ENCODE results near the gene SPIRE1.
"Not testable (repeated sequence)": the region's sequence is repeated elsewhere in the genome, so short reads cannot be mapped to it uniquely, and the experiment has no call there.

SPIRE1 gene

DNA sequence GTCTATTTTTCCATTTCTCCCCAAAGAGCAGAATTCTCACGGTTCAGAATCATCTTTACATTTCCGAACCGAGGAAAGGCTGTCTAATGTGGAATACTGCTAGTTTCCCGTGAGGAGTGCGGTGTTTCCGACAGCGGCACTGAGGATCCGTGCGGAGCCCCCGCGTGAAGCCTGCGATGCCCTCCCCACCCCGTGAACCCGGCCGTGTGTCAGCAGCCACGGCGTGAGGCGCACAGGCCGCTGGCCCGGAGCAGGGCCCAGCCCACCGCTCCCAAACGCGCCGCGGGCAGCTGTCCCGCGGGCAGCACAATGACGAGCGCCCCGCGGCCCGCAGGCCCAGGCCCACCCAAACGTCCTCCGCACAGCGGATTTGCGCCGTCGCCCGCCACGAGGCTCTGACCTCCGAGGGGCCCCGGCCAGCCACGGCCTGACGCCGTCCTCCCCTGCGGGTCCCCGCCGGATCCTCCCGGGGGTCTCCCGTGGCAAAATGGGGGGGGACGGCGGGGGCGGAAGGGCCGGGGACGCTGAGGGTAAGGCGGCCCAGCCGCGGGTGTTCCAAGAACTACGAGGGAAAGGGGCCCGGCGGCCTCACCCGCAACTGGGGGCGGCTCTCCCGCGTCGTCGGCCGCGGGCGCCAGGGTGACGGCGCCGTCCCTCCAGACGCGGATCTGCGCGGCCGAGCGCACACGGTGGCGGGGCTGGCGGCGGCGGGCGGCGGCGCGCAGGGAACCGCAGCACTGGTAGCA, 796 bp downstream of the SPIRE1 start:
- Mint-ChIP-seq H3K4me3 (peak overlapping the region; percentile 56 to 78), H3K9me3 (no peaks in the 10 kb centered on the region), H3K4me1 (peaks cover 19% of the 10 kb centered on the region), H3K27ac (peak overlapping the region in 1 of 2 donors; percentile 42), H3K27me3 (peaks cover 48% of the 10 kb centered on the region)
- DNase-seq (peak; percentile 15 to 27), ATAC-seq (peak; percentile 72)

DNA sequence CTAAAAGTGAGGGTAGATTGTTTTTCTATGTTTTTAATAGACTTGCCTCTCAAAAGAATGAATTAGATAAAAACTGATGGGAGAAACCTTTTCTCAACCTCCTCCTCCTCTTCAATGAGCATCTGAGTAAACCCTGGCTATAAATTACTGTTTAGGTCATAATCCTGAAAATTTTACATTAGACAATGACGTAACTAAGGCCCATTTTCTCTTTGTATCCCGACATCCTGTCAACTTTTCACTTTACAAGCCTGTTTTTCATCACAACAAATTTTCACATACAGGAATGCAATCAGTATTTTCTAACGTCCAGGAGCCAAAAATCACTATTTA, 1.3 kb downstream of the SPIRE1 start:
- H3K4me1 Mint-ChIP-seq = peaks cover 19% of the 10 kb centered on the region
- no peaks in the 10 kb centered on the region for H3K9me3 Mint-ChIP-seq
- no peak for ATAC-seq
- H3K27me3 Mint-ChIP-seq = peaks cover 52% of the 10 kb centered on the region
- H3K27ac Mint-ChIP-seq = no peak overlapping the region
- DNase-seq = no peak
- peak overlapping the region; percentile 56 to 78 for H3K4me3 Mint-ChIP-seq

DNA sequence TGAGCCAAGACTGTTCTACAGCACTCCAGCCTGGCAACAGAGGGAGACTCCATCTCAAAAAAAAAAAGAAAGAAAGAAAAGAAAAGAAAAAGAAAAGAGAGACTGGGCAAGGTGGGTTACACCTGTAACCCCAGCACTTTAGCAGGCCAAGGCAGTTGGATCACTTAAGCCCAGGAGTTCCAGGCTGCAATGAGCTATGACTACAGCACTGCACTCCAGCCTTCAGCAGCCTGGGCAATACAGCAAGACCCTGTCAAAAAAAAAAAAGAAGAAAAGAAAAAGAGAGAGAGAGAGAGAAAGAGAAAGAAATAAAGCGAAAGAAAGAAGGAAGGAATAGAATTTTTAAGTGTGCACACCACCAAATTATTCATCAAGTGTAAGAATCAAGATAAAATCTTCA, 2.9 kb downstream of the SPIRE1 start:
- no peaks in the 10 kb centered on the region for H3K9me3 Mint-ChIP-seq
- H3K4me3 Mint-ChIP-seq = peak overlapping the region in 1 of 2 donors; percentile 5
- no peak for DNase-seq
- H3K27me3 Mint-ChIP-seq = peaks cover 56% of the 10 kb centered on the region
- peaks cover 19% of the 10 kb centered on the region for H3K4me1 Mint-ChIP-seq
- no peak overlapping the region for H3K27ac Mint-ChIP-seq
- ATAC-seq = no peak

DNA sequence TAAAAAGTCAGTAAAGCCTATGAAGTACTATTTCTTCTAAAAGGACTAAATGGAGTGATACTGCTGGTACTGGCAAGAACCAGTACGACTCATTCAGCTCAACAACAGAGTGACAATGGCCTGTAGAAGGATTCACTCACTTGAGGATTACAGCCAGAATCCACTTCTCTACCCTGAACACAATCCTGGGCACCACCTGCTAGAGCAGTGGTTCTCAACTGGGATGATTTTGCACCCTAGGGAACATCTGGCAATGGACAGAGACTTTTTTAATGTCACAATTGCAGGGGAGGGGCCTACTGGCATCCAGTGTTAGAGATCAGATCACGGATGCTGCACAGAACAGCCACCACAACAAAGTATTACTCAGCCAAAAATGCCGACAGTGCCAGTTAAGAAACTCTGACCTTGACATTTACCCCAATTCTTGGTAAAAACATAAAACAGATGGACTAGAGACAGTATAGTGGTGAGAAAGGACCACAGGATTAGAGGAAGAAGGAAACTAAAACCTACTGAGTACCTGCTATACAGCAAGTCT, 5.0 kb downstream of the SPIRE1 start:
- no peaks in the 10 kb centered on the region for H3K9me3 Mint-ChIP-seq
- H3K27me3 Mint-ChIP-seq = peaks cover 44% of the 10 kb centered on the region
- ATAC-seq (peak; percentile 47), DNase-seq (peak; percentile 13 to 14)
- H3K4me3 Mint-ChIP-seq = no peak overlapping the region
- peaks cover 19% of the 10 kb centered on the region for H3K4me1 Mint-ChIP-seq
- no peak overlapping the region for H3K27ac Mint-ChIP-seq

DNA sequence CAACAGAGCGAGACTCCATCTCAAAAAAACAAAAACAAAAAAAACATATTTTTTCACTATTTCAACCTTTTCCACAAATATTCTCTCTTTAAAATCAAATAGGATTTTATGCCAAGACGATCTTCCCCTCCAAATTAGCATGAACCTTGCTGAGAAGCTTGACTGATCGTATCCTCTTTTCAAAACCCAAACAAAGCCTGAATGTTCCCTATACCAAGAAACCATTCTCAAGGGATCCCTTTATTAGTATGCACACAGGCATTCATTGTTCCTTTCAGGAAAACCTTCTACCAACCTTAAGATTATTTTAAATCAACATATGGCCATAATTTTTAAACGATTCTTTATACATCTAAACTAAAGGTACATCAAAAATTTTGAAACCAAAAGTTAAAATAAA, 6.3 kb downstream of the SPIRE1 start:
- Mint-ChIP-seq H3K27ac (no peak overlapping the region), H3K9me3 (no peaks in the 10 kb centered on the region), H3K4me1 (peaks cover 16% of the 10 kb centered on the region), H3K4me3 (no peak overlapping the region), H3K27me3 (peaks cover 40% of the 10 kb centered on the region)
- ATAC-seq = no peak
- DNase-seq = no peak

DNA sequence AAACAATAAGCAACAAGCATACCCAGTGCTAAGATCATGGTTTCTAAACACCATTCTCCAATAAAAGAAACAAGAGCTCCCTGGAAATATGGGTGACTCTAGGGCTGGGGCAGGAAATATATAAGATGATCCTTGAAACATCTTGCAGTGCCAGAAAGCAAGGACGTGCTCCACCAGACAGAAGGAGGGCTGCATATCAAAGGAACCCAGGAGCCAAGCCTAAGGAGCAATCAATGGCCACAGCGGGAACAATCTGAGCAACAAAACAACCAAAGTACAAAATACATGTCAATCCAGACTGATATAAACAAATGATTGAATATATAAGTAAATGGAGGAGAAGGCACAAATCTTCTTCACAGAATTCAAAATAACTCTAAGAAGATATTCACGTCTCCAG, 10.1 kb downstream of the SPIRE1 start:
- Mint-ChIP-seq H3K27me3 (peaks cover 12% of the 10 kb centered on the region), H3K27ac (no peak overlapping the region), H3K4me3 (no peak overlapping the region), H3K4me1 (peaks cover 3% of the 10 kb centered on the region), H3K9me3 (no peaks in the 10 kb centered on the region)
- DNase-seq (no peak), ATAC-seq (no peak)

DNA sequence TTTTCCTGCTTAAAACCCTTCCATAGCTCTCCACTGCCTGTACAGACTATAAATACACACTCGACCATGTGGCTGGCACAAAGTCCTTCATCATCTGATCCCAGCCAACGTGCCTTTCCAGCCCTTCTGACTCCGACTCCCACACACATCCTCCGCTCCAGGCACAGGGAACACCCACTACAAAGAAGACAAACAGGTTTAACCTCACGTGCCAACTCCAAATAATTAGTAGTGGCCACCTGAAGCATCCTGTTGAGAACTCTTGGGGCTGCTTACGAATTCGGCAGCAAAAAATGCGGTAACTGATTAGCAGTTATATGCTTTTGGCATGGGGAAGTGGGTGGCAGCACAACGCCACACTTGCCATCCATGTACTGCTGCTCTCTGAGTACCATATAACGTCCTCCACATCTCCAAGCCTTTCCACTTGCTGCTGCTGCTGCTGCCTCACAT, 12.1 kb downstream of the SPIRE1 start:
- no peaks in the 10 kb centered on the region for H3K4me1 Mint-ChIP-seq
- H3K4me3 Mint-ChIP-seq = no peak overlapping the region
- H3K27ac Mint-ChIP-seq = no peak overlapping the region
- ATAC-seq = no peak
- no peaks in the 10 kb centered on the region for H3K9me3 Mint-ChIP-seq
- no peak for DNase-seq
- peaks cover 9% of the 10 kb centered on the region for H3K27me3 Mint-ChIP-seq

DNA sequence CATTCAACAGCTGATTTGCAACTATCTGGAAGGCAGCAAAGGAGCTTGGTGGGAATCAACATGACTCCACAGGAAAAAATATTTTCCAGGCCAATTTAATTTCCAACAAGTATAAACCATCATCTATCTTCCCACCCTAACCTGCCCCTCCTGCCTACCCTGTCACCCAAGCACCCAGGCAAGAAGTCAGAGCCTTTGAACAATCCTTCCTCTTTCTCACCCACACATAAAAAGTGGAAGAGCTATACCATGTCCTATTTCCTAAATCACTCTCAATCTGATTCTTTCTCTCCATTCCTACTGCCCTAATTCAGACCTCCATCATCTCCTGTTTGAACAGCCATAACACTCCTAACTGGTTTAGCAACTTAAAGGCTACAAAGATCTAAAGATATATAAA, 12.7 kb downstream of the SPIRE1 start:
- H3K27me3 Mint-ChIP-seq = peaks cover 15% of the 10 kb centered on the region
- H3K4me3 Mint-ChIP-seq = no peak overlapping the region
- no peaks in the 10 kb centered on the region for H3K4me1 Mint-ChIP-seq
- H3K27ac Mint-ChIP-seq = no peak overlapping the region
- DNase-seq = no peak
- H3K9me3 Mint-ChIP-seq = no peaks in the 10 kb centered on the region
- ATAC-seq = no peak

DNA sequence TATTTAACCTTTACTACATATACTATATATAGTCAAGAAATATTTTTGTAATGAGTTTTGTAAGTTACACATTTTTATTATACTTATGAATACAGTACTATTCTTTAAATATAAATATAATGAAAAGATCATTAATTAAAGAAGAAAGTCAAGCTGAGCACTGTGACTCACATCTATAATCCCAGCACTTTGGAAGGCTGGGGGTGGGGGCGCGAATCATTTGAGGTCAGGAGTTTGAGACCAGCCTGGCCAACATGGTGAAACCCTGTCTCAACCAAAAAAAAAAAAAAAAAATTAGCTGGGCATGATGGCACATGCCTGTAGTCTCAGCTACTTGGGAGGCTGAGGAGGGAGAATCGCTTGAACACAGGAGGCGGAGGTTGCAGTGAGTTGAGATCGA, 14.2 kb downstream of the SPIRE1 start:
- not testable (repeated sequence) for H3K4me1 Mint-ChIP-seq, H3K27ac Mint-ChIP-seq, ATAC-seq, H3K4me3 Mint-ChIP-seq, H3K9me3 Mint-ChIP-seq, DNase-seq
- peaks cover 15% of the 10 kb centered on the region for H3K27me3 Mint-ChIP-seq

DNA sequence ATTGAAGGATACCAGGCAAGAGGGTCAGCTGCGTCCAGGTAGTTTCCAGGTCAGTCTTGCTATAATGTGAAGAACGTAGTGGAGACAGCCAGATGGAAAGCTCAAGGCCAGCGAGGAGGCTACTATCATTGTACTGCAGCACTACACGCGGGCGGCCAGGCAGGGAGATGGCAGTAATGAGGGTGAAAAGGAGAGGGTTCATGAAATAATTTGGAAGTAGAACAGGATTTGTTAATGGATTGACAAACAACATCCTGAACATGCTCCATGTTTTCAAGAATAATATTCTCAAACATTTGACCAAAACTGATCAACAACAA, 17.1 kb downstream of the SPIRE1 start:
- DNase-seq = no peak
- no peak overlapping the region for H3K4me3 Mint-ChIP-seq
- peaks cover 15% of the 10 kb centered on the region for H3K27me3 Mint-ChIP-seq
- no peaks in the 10 kb centered on the region for H3K4me1 Mint-ChIP-seq
- no peaks in the 10 kb centered on the region for H3K9me3 Mint-ChIP-seq
- H3K27ac Mint-ChIP-seq = no peak overlapping the region
- ATAC-seq = no peak

DNA sequence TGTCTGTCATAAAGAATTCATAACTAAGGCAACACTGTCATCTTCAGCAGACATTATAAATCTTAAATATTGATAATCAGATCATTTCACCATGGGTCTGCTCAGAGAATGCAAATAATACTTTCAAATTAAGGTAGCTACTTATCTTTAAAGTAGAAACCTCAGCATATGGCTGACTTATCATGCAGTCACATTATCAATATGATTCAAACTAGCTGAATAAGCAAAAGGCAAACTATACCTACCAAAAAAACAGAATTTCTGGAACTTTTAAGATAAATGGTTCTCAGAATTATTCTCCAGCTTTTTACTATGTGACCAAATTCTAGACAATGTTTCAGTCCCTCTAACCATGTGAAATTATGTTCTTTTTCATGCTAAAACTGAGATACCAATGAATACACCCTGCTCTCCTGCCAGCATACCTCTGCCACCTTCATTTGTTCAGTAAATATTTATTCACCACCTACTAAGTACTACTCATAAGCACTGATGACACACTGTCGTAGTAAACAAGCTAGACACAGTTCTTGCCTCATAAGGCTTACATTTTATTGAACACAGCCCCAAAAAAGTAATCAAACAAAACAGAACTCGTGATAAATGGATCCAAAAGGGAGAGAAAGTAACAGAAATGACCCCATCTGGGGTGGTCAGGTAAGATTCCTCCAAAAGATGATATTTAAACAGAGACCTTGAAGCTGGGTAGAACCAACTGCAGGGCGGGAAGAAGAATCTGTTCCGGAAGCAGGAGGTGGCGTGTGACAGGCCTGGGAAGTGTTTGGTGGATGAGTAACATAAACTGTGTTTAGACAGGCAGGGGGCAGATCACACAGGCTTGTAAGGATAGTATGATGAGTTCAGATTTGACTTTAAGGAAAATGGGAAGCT, 17.7 kb downstream of the SPIRE1 start:
- H3K9me3 Mint-ChIP-seq = no peaks in the 10 kb centered on the region
- no peak overlapping the region for H3K27ac Mint-ChIP-seq
- no peak overlapping the region for H3K4me3 Mint-ChIP-seq
- DNase-seq (no peak), ATAC-seq (no peak)
- H3K4me1 Mint-ChIP-seq = no peaks in the 10 kb centered on the region
- peaks cover 15% of the 10 kb centered on the region for H3K27me3 Mint-ChIP-seq

DNA sequence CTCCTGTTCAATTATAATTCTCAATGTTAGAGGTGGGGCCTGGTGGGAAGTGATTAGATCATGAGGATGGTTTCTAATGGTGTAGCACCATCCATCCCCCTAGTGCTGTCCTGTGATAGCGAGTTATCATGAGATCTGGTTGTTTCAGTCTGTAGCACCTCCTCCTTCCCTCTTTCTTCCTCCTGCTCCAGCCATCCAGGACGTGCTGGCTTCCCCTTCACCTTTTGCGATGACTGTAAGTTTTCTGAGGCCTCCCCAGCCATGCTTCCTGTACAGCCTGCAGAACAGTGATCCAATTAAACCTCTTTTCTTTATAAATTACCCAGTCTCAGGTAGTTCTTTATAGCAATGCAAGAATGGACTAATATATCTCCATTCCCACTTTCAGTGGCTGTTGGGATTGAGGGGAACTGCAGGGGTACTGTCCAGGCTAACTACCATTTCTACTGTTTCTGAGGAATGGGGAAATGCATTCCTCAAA, 19.2 kb downstream of the SPIRE1 start:
- ATAC-seq = no peak
- DNase-seq = no peak
- Mint-ChIP-seq H3K4me3 (no peak overlapping the region), H3K9me3 (no peaks in the 10 kb centered on the region), H3K27me3 (peaks cover 15% of the 10 kb centered on the region), H3K4me1 (no peaks in the 10 kb centered on the region), H3K27ac (no peak overlapping the region)

DNA sequence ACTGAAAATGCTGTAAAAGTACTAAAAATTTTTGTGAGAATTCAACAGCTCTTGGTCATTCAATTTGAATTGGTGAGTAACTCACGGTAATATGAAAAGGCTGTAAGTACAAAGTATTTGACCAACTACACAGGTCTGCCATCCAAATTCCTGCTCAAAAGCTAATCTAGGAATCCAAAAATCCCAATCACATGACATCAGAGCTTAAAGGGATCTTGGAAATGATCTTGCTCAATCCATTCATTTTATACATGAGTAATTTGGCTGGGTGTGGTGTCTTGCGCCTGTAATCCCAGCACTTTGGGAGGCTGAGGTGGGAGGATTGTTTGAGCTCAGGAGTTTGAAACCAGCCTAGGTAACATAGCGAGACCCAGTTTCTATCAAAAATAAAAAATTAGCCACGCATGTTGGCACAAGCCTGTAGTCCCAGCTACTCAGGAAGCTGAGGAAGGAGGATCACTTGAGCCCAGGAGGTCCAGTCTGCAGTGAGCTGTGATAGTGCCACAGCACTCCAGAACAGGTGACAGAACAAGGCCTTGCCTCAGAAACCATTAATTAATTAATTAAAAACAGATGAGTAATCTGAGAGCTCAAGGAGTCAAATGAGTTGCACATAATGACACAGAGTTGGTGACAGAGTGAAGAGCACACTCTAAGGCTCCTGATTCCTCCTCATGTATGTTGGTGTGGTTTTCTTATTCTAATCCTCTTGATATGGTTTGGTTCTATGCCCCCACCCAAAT, 19.8 kb downstream of the SPIRE1 start:
- Mint-ChIP-seq H3K4me1 (no peaks in the 10 kb centered on the region), H3K9me3 (no peaks in the 10 kb centered on the region), H3K27ac (peak overlapping the region in 1 of 2 donors; percentile 59), H3K4me3 (no peak overlapping the region), H3K27me3 (peaks cover 15% of the 10 kb centered on the region)
- ATAC-seq (no peak), DNase-seq (no peak)

DNA sequence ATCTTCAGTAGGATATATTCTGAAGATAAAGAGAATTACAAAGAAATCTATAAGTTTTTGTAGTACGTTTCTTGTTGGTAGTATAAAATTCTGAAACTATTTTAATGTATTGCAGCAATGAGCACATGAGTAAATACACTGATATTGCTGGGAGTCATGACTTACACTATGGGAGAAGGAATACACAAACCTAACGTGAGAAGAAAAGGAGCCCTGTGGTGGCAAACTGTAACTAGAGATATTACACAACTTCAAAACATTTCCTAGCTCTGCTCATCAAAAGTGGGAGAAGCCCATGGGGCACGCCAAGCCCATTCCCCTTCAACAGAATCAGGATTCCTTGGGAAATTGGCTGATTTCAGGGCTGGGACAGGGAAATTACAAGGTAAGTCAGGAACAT, 20.5 kb downstream of the SPIRE1 start:
- Mint-ChIP-seq H3K27me3 (peaks cover 11% of the 10 kb centered on the region), H3K4me1 (no peaks in the 10 kb centered on the region), H3K27ac (no peak overlapping the region), H3K4me3 (no peak overlapping the region), H3K9me3 (no peaks in the 10 kb centered on the region)
- DNase-seq (no peak), ATAC-seq (no peak)

DNA sequence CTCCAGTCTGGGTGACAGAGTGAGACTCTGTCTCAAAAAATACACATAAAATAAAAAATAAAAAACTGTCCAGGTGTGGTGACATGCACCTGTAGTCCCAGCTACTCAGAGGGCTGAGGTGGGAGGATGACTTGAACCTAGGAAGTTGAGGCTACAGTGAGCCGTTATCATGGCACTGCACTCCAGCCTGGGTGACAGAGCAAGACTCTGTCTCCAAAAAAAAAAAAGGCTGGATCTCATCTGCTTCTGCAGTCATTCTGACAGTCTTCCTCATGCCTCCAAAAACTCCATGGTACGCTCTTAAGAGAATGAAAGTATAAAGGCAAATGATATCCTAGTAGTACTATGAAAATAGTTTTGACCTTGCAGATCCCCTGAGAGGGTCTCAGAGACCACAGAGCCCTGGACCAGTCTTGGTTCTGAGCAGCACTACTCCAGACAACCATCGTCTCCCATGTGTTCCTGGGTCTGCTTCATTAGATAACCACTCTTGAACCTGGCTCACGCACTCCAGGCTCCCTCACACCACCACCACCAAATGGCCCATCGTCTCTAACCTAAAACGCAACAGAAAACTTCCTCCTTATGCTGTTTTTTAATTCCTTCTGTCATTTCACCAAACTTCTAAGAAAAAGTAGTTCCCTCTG, 26.0 kb downstream of the SPIRE1 start:
- no peaks in the 10 kb centered on the region for H3K27me3 Mint-ChIP-seq
- DNase-seq (no peak), ATAC-seq (no peak)
- no peak overlapping the region for H3K27ac Mint-ChIP-seq
- no peaks in the 10 kb centered on the region for H3K4me1 Mint-ChIP-seq
- no peaks in the 10 kb centered on the region for H3K9me3 Mint-ChIP-seq
- no peak overlapping the region for H3K4me3 Mint-ChIP-seq
